A549 treated with RU486 at 1 μM for 4 hours (cell line): ENCODE measurements around the gene CYP39A1. TPM values are rescaled to one million over a fixed set of nuclear protein-coding genes. Genes with fewer than 3 reads are reported as not detected.

Source experiments
- total RNA-seq: library from RNA; stranded (reverse); fragments of 200-300 nt; extraction: Qiagen RNA extraction; gene quantifications from 5 replicates; pipeline ENCODE4 v1.2.3, GENCODE V29; 2022; ENCODE audit warnings: low read depth

Gene CYP39A1
- 0.06 to 0.15 TPM (median 0.14 TPM) in 3 of 5 replicates, not detected in the others for total RNA-seq

GRCh38 chr6:46652603-46653438 lies at the start of gene CYP39A1, which contains the start of gene SLC25A27:
Gene CYP39A1, minus strand, starts transcription at chr6:46652818. Its CDS starts 236 bp downstream, at chr6:46652582.
Gene SLC25A27, plus strand, starts transcription at chr6:46652975. Its CDS starts 218 bp downstream, at chr6:46653193.

GRCh38 chr6:46687619-46688097 lies 35.0 kb upstream of the CYP39A1 start, which contains the start of gene TDRD6:
Gene TDRD6, plus strand, starts transcription at chr6:46687885. Its CDS starts 244 bp downstream, at chr6:46688129.

Other genes starting within 250 kb of the CYP39A1 start
- gene RCAN2, start 161.4 kb downstream of the CYP39A1 start, total RNA-seq, result not detected in 5 replicates
- 0.27 to 0.70 TPM (median 0.46 TPM) in 5 replicates for gene SLC25A27, start 157 bp upstream of the CYP39A1 start, total RNA-seq
- not detected in 5 replicates for gene TDRD6, start 35.1 kb upstream of the CYP39A1 start, total RNA-seq
- 0.11 TPM in 1 of 5 replicates, not detected in the others for gene PLA2G7, start 82.6 kb upstream of the CYP39A1 start, total RNA-seq
- gene ANKRD66, start 94.1 kb upstream of the CYP39A1 start, total RNA-seq, result not detected in 5 replicates
- not detected in 5 replicates for gene MEP1A, start 140.6 kb upstream of the CYP39A1 start, total RNA-seq